Prostate gland (tissue), 2 donors: ENCODE data around the gene SLC35F5.

Experiments
- POLR2A ChIP-seq: fragments of 450-650 bp; IDR thresholded peaks from one replicate; pipeline ENCODE4 v1.6.1; 2016; ENCODE audit warnings: antibody characterized with exemption, mild to moderate bottlenecking
- POLR2AphosphoS5 ChIP-seq: sonication (generic); formaldehyde crosslinking; IDR thresholded peaks from one replicate; pipeline ENCODE4 v1.6.1; 2017; ENCODE audit warnings: antibody characterized with exemption
- TF ChIP-seq, protein P1 (sequence below), 4 experiments: fragments of 200-600 bp in 2 of 4; fragments of 450-650 bp in 2 of 4; sonication (generic) in 2 of 4; IDR thresholded peaks; 1 replicate in 3 of 4; 2 replicates in 1 of 4; pipeline ENCODE4 v1.5.1; 2016 to 2019; ENCODE audit warnings: antibody characterized with exemption in 4 of 4, mild to moderate bottlenecking in 2 of 4, moderate library complexity in 2 of 4

DNA sequence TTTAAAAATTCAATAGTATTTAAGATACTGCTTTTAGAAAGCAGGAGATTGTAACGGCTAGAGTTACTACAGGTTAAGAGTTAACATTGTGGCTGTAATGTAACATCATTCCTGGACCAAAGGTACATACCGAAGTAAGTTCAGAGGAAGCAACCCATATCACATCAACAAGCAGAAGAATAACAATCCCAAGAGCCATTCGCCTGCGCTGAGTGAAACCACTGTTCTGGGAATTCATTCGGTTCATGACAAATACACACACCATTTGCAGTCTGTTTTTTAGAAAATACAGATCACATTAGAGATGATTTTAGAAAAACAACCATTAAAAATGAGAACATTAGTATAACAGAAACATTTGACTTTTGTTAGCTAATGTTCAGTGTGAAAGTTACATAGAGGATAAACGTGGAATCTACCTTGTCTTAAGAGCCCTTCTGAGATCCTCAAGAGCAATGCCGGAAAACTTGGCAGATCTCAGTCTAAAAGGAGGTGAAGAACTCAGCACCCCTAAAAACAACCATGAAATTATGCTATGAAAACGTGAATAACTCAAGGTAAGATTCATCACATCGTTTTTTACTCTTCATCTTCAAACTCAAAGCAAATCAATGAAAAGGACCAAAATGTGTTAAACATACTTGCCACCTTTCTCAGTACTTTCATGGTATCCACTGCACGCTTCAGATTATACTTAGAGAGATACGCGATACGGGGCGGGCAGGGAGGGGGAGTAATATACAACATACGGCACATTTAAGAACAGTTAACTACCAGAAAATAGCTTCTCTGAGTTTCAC, 1.2 kb downstream of the SLC35F5 start:
- TF ChIP-seq, protein P1, sequence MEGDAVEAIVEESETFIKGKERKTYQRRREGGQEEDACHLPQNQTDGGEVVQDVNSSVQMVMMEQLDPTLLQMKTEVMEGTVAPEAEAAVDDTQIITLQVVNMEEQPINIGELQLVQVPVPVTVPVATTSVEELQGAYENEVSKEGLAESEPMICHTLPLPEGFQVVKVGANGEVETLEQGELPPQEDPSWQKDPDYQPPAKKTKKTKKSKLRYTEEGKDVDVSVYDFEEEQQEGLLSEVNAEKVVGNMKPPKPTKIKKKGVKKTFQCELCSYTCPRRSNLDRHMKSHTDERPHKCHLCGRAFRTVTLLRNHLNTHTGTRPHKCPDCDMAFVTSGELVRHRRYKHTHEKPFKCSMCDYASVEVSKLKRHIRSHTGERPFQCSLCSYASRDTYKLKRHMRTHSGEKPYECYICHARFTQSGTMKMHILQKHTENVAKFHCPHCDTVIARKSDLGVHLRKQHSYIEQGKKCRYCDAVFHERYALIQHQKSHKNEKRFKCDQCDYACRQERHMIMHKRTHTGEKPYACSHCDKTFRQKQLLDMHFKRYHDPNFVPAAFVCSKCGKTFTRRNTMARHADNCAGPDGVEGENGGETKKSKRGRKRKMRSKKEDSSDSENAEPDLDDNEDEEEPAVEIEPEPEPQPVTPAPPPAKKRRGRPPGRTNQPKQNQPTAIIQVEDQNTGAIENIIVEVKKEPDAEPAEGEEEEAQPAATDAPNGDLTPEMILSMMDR (IDR thresholded peaks at IDR 0.05) = no peak
- TF ChIP-seq POLR2AphosphoS5 (no peak), POLR2A (no peak)
